ENCODE results near the gene ADARB2. TPM values are rescaled to one million over a fixed set of nuclear protein-coding genes. Genes with fewer than 3 reads are reported as not detected.

The ADARB2 gene
- total RNA-seq, 1 donor from 2014 or later, result 0.11 TPM

- Histone ChIP-seq H3K9me3 (replicated peaks) (no peaks in the 10 kb centered on the region), H3K27me3 (ENCODE audit: low read depth) (peaks cover 37% of the 10 kb centered on the region), H3K36me3 (no peaks in the 10 kb centered on the region), H3K4me1 (no peaks in the 10 kb centered on the region), H3K27ac (replicated peaks) (no peak overlapping the region), H3K4me3 (no peak overlapping the region)
- DNase-seq, result no peak
- intact Hi-C loops (cut with micrococcal nuclease), result no loop called here
- no peak for TF ChIP-seq CTCF (IDR thresholded peaks at IDR 0.05; ENCODE audit: borderline replicate concordance)
Observed at GRCh38 chr10:1483246-1483645, 254.1 kb downstream of the ADARB2 start.

GRCh38 chr10:1477578-1477977, 259.7 kb downstream of the ADARB2 start:
- intact Hi-C loops (cut with micrococcal nuclease), result no loop called here
- H3K27ac ChIP-seq (replicated peaks), result no peak overlapping the region
- TF ChIP-seq CTCF (IDR thresholded peaks at IDR 0.05; ENCODE audit: borderline replicate concordance), result no peak
- H3K36me3 ChIP-seq, result no peaks in the 10 kb centered on the region
- no peak for DNase-seq
- H3K9me3 ChIP-seq (replicated peaks), result no peaks in the 10 kb centered on the region
- H3K27me3 ChIP-seq (ENCODE audit: low read depth), result peaks cover 69% of the 10 kb centered on the region
- H3K4me1 ChIP-seq, result no peaks in the 10 kb centered on the region
- H3K4me3 ChIP-seq, result no peak overlapping the region

- Histone ChIP-seq H3K27me3 (ENCODE audit: low read depth) (peaks cover 74% of the 10 kb centered on the region), H3K4me3 (no peak overlapping the region), H3K4me1 (no peaks in the 10 kb centered on the region), H3K36me3 (no peaks in the 10 kb centered on the region), H3K27ac (replicated peaks) (no peak overlapping the region), H3K9me3 (replicated peaks) (no peaks in the 10 kb centered on the region)
- no peak for TF ChIP-seq CTCF (IDR thresholded peaks at IDR 0.05; ENCODE audit: borderline replicate concordance)
- no peak for DNase-seq
- intact Hi-C loops (cut with micrococcal nuclease), result no loop called here
Observed at GRCh38 chr10:1476455-1476803, 260.9 kb downstream of the ADARB2 start.

- peaks cover 74% of the 10 kb centered on the region for H3K27me3 ChIP-seq (ENCODE audit: low read depth)
- no peak for TF ChIP-seq CTCF (IDR thresholded peaks at IDR 0.05; ENCODE audit: borderline replicate concordance)
- no peaks in the 10 kb centered on the region for H3K36me3 ChIP-seq
- H3K4me1 ChIP-seq, result no peaks in the 10 kb centered on the region
- DNase-seq, result no peak
- H3K9me3 ChIP-seq (replicated peaks), result no peaks in the 10 kb centered on the region
- H3K27ac ChIP-seq (replicated peaks), result no peak overlapping the region
- H3K4me3 ChIP-seq, result no peak overlapping the region
- intact Hi-C loops (cut with micrococcal nuclease), result no loop called here
Observed at GRCh38 chr10:1475771-1476454, 261.4 kb downstream of the ADARB2 start.

GRCh38 chr10:1475098-1475591, 262.2 kb downstream of the ADARB2 start:
- no peak overlapping the region for H3K4me3 ChIP-seq
- no peaks in the 10 kb centered on the region for H3K9me3 ChIP-seq (replicated peaks)
- intact Hi-C loops (cut with micrococcal nuclease), result no loop called here
- peaks cover 82% of the 10 kb centered on the region for H3K27me3 ChIP-seq (ENCODE audit: low read depth)
- no peak for DNase-seq
- no peaks in the 10 kb centered on the region for H3K4me1 ChIP-seq
- H3K36me3 ChIP-seq, result no peaks in the 10 kb centered on the region
- TF ChIP-seq CTCF (IDR thresholded peaks at IDR 0.05; ENCODE audit: borderline replicate concordance), result no peak
- no peak overlapping the region for H3K27ac ChIP-seq (replicated peaks)

All from left ventricle myocardium inferior (tissue), 1 donor.